Measurements from ENCODE around the gene PKIB.

PKIB gene, protein sequence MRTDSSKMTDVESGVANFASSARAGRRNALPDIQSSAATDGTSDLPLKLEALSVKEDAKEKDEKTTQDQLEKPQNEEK

GRCh38 chr6:122609881-122610689 is at the start of gene PKIB:
Gene PKIB, plus strand, starts transcription at chr6:122610405. Its CDS starts 107,390 bp downstream, at chr6:122717795.
- Histone ChIP-seq H3K27ac (ENCODE audit: low read depth, low read length) (no peak within 1 kb of the TSS), H3K27me3 (ENCODE audit: control insufficient read depth in 5 of 5, insufficient read depth in 4 of 5, low read length in 5 of 5) (peaks cover 0 to 4% (median 0%) of the 10 kb centered on the region in 5 donors)

DNA sequence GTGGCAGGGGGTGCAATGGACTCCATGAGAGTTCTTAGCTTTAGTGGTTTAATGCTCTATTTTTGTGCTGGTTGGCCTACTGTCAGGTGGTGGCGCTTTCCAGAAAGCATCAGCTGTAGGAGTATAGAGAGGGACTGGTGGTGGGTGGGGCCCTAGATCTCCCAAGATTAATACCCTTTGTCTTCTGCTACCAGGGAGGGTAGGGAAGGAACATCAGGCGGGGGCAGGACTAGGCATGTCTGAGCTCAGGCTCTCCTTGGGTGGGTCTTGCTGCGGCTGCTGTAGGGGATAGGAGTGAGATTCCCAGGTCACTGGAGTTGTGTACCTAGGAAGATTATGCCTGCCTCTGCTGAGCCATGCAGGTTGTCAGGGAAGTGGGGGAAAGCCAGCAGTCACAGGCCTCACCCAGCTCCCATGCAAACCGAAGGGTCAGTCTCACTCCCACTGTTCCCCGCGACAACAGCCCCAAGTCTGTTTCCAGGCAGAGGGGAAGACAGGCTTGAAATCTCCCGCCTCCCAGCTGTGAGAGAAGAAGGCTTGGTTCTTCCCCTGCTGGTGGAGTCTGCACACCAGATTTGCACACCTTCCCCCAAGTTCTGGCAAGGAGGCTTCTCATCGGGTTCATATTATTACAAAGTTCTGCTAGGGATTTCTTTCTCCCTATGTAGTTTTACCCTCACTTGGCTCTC is 46.7 kb upstream of the PKIB start:
- Histone ChIP-seq H3K27ac (ENCODE audit: low read depth, low read length) (no peak overlapping the region), H3K4me1 (ENCODE audit: control insufficient read depth in 5 of 5, insufficient read depth in 5 of 5, low read length in 5 of 5) (no peaks in the 10 kb centered on the region), H3K36me3 (ENCODE audit: control insufficient read depth in 5 of 5, insufficient read depth in 5 of 5, low read length in 5 of 5) (no peaks in the 10 kb centered on the region)

More at GRCh38 chr6:122609881-122610689, at the start of gene PKIB:
- Histone ChIP-seq H3K9ac (ENCODE audit: low read length in 5 of 5) (peak within 1 kb of the TSS in 3 of 5 donors; percentile 49 to 79 (median 73)), H3K4me3 (ENCODE audit: low read depth in 1 of 5, low read length in 5 of 5) (peak within 1 kb of the TSS; percentile 77 to 93 (median 82)), H3K36me3 (ENCODE audit: control insufficient read depth in 5 of 5, insufficient read depth in 5 of 5, low read length in 5 of 5) (no peaks in the 10 kb centered on the region), H3K4me1 (ENCODE audit: control insufficient read depth in 5 of 5, insufficient read depth in 5 of 5, low read length in 5 of 5) (peaks cover 3 to 20% (median 18%) of the 10 kb centered on the region in 5 donors), H3K9me3 (ENCODE audit: control insufficient read depth in 5 of 5, low read length in 5 of 5) (no peaks in the 10 kb centered on the region)

GRCh38 chr6:122564230-122564629 is 46.0 kb upstream of the PKIB start:
- Histone ChIP-seq H3K4me3 (ENCODE audit: low read depth in 1 of 5, low read length in 5 of 5) (no peak overlapping the region), H3K36me3 (ENCODE audit: control insufficient read depth in 5 of 5, insufficient read depth in 5 of 5, low read length in 5 of 5) (no peaks in the 10 kb centered on the region), H3K9ac (ENCODE audit: low read length in 5 of 5) (no peak overlapping the region), H3K27me3 (ENCODE audit: control insufficient read depth in 5 of 5, insufficient read depth in 4 of 5, low read length in 5 of 5) (no peaks in the 10 kb centered on the region), H3K9me3 (ENCODE audit: control insufficient read depth in 5 of 5, low read length in 5 of 5) (peaks cover 0 to 4% (median 3%) of the 10 kb centered on the region in 5 donors), H3K27ac (ENCODE audit: low read depth, low read length) (no peak overlapping the region), H3K4me1 (ENCODE audit: control insufficient read depth in 5 of 5, insufficient read depth in 5 of 5, low read length in 5 of 5) (no peaks in the 10 kb centered on the region)

More for the DNA sequence above, 46.7 kb upstream of the PKIB start:
- Histone ChIP-seq H3K9ac (ENCODE audit: low read length in 5 of 5) (no peak overlapping the region), H3K9me3 (ENCODE audit: control insufficient read depth in 5 of 5, low read length in 5 of 5) (peaks cover 0 to 3% (median 0%) of the 10 kb centered on the region in 5 donors), H3K27me3 (ENCODE audit: control insufficient read depth in 5 of 5, insufficient read depth in 4 of 5, low read length in 5 of 5) (no peaks in the 10 kb centered on the region), H3K4me3 (ENCODE audit: low read depth in 1 of 5, low read length in 5 of 5) (no peak overlapping the region)

GRCh38 chr6:122565708-122566107 is 44.5 kb upstream of the PKIB start:
- H3K9ac ChIP-seq (ENCODE audit: low read length in 5 of 5) = no peak overlapping the region
- no peaks in the 10 kb centered on the region for H3K27me3 ChIP-seq (ENCODE audit: control insufficient read depth in 5 of 5, insufficient read depth in 4 of 5, low read length in 5 of 5)
- H3K36me3 ChIP-seq (ENCODE audit: control insufficient read depth in 5 of 5, insufficient read depth in 5 of 5, low read length in 5 of 5) = no peaks in the 10 kb centered on the region

DNA sequence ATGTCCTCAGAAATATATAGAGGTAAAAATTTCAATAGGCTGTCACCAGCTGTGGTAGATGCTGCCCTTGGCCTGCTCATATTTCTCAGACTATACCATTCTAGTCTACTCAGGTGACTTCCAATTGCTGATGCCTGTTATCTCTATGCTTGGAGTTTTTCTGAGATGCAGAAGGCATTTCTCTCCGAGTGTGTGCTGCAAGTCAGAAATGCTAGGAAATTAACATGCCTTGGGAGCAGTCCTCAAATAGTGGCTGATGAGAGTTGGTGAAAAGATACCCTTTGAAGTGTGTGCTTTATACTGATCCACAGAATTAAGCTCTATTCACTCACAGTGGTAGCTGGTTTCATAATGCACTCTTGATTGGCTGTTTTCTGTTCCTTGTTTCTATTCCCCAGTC is 43.2 kb upstream of the PKIB start:
- Histone ChIP-seq H3K27me3 (ENCODE audit: control insufficient read depth in 5 of 5, insufficient read depth in 4 of 5, low read length in 5 of 5) (no peaks in the 10 kb centered on the region), H3K4me1 (ENCODE audit: control insufficient read depth in 5 of 5, insufficient read depth in 5 of 5, low read length in 5 of 5) (no peaks in the 10 kb centered on the region), H3K9ac (ENCODE audit: low read length in 5 of 5) (no peak overlapping the region)

More at GRCh38 chr6:122565708-122566107, 44.5 kb upstream of the PKIB start:
- H3K9me3 ChIP-seq (ENCODE audit: control insufficient read depth in 5 of 5, low read length in 5 of 5) = peaks cover 0 to 4% (median 3%) of the 10 kb centered on the region in 5 donors
- H3K27ac ChIP-seq (ENCODE audit: low read depth, low read length) = no peak overlapping the region
- no peaks in the 10 kb centered on the region for H3K4me1 ChIP-seq (ENCODE audit: control insufficient read depth in 5 of 5, insufficient read depth in 5 of 5, low read length in 5 of 5)
- H3K4me3 ChIP-seq (ENCODE audit: low read depth in 1 of 5, low read length in 5 of 5) = no peak overlapping the region

DNA sequence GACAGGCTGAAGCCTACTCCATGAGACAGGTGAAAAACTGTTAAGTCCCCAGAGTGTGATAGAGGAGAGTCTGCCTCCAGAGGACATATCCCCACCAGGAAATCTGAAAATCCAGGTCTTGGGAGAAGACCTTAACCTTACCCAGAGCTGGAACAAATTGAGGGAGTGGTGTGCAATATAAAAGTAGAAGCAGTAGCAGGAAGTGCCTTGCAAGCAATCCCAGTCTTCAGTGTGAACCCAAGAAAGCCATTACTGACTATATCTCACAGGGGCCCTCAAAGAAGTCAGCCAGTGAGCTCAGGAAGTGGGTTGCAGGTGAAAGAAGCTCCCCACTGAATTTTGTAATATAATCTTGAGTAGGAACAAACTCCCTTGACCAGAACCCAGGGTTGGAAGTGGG is 41.9 kb upstream of the PKIB start:
- Histone ChIP-seq H3K9me3 (ENCODE audit: control insufficient read depth in 5 of 5, low read length in 5 of 5) (peaks cover 0 to 4% (median 0%) of the 10 kb centered on the region in 5 donors), H3K9ac (ENCODE audit: low read length in 5 of 5) (no peak overlapping the region), H3K4me1 (ENCODE audit: control insufficient read depth in 5 of 5, insufficient read depth in 5 of 5, low read length in 5 of 5) (no peaks in the 10 kb centered on the region), H3K27ac (ENCODE audit: low read depth, low read length) (no peak overlapping the region), H3K27me3 (ENCODE audit: control insufficient read depth in 5 of 5, insufficient read depth in 4 of 5, low read length in 5 of 5) (no peaks in the 10 kb centered on the region), H3K36me3 (ENCODE audit: control insufficient read depth in 5 of 5, insufficient read depth in 5 of 5, low read length in 5 of 5) (no peaks in the 10 kb centered on the region), H3K4me3 (ENCODE audit: low read depth in 1 of 5, low read length in 5 of 5) (no peak overlapping the region)

More for the DNA sequence above, 43.2 kb upstream of the PKIB start:
- Histone ChIP-seq H3K4me3 (ENCODE audit: low read depth in 1 of 5, low read length in 5 of 5) (no peak overlapping the region), H3K36me3 (ENCODE audit: control insufficient read depth in 5 of 5, insufficient read depth in 5 of 5, low read length in 5 of 5) (no peaks in the 10 kb centered on the region), H3K9me3 (ENCODE audit: control insufficient read depth in 5 of 5, low read length in 5 of 5) (peaks cover 0 to 4% (median 3%) of the 10 kb centered on the region in 5 donors), H3K27ac (ENCODE audit: low read depth, low read length) (no peak overlapping the region)

DNA sequence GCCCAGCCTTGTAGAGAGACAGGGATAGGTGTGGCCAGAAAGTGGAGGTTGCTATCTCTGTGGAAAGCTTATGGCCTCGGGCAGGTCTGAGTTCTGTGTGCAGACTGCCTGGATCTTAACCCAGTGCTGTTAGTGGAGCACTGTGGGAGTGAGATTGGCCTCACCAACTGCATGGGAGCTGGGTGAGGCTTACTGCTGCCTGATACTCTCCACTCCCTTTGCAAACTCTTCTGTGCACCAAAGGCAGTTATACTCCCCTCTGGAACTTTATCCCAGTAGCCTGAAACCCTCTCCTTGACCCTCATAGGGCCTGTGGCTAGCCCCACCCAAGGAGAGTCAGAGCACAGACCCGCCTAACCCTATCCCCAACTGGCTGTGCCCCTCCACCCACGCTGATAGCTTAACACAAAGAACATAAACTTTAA is 41.4 kb upstream of the PKIB start:
- H3K27ac ChIP-seq (ENCODE audit: low read depth, low read length) = no peak overlapping the region

DNA sequence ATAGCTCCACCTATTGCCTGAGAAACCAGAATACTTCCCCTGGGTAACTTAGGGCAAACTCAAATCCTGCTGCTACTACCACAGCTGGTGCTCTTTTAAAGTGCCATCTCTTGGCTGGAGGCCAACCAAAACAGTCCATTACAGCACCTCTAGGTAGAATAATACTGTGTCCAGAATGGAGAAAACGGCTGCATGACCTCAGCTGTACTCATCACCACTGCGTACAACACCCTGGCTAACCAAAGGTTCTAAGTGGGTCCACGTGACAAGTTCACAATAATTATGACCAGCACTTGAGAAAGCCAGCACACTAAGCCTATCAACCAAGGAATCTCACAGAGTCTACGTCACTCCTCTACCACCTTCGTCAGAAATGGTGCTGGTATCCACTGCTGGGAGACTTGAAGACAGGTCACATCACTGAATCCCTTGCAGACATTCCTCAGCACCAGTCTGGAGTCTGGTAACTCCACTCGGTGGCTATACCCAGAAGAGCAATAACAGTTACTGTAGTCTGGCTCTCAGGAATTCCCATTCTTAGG is 40.9 kb upstream of the PKIB start:
- no peaks in the 10 kb centered on the region for H3K36me3 ChIP-seq (ENCODE audit: control insufficient read depth in 5 of 5, insufficient read depth in 5 of 5, low read length in 5 of 5)
- no peak overlapping the region for H3K27ac ChIP-seq (ENCODE audit: low read depth, low read length)
- H3K4me1 ChIP-seq (ENCODE audit: control insufficient read depth in 5 of 5, insufficient read depth in 5 of 5, low read length in 5 of 5) = no peaks in the 10 kb centered on the region
- H3K4me3 ChIP-seq (ENCODE audit: low read depth in 1 of 5, low read length in 5 of 5) = no peak overlapping the region
- no peak overlapping the region for H3K9ac ChIP-seq (ENCODE audit: low read length in 5 of 5)
- no peaks in the 10 kb centered on the region for H3K27me3 ChIP-seq (ENCODE audit: control insufficient read depth in 5 of 5, insufficient read depth in 4 of 5, low read length in 5 of 5)
- peaks cover 0 to 4% (median 0%) of the 10 kb centered on the region in 5 donors for H3K9me3 ChIP-seq (ENCODE audit: control insufficient read depth in 5 of 5, low read length in 5 of 5)

More for the DNA sequence above, 41.4 kb upstream of the PKIB start:
- H3K27me3 ChIP-seq (ENCODE audit: control insufficient read depth in 5 of 5, insufficient read depth in 4 of 5, low read length in 5 of 5) = no peaks in the 10 kb centered on the region
- H3K36me3 ChIP-seq (ENCODE audit: control insufficient read depth in 5 of 5, insufficient read depth in 5 of 5, low read length in 5 of 5) = no peaks in the 10 kb centered on the region
- no peak overlapping the region for H3K9ac ChIP-seq (ENCODE audit: low read length in 5 of 5)
- H3K4me1 ChIP-seq (ENCODE audit: control insufficient read depth in 5 of 5, insufficient read depth in 5 of 5, low read length in 5 of 5) = no peaks in the 10 kb centered on the region
- no peak overlapping the region for H3K4me3 ChIP-seq (ENCODE audit: low read depth in 1 of 5, low read length in 5 of 5)
- peaks cover 0 to 4% (median 0%) of the 10 kb centered on the region in 5 donors for H3K9me3 ChIP-seq (ENCODE audit: control insufficient read depth in 5 of 5, low read length in 5 of 5)

GRCh38 chr6:122571888-122572287 is 38.3 kb upstream of the PKIB start:
- no peaks in the 10 kb centered on the region for H3K36me3 ChIP-seq (ENCODE audit: control insufficient read depth in 5 of 5, insufficient read depth in 5 of 5, low read length in 5 of 5)
- H3K4me3 ChIP-seq (ENCODE audit: low read depth in 1 of 5, low read length in 5 of 5) = no peak overlapping the region
- no peaks in the 10 kb centered on the region for H3K4me1 ChIP-seq (ENCODE audit: control insufficient read depth in 5 of 5, insufficient read depth in 5 of 5, low read length in 5 of 5)
- H3K27ac ChIP-seq (ENCODE audit: low read depth, low read length) = no peak overlapping the region
- H3K9ac ChIP-seq (ENCODE audit: low read length in 5 of 5) = no peak overlapping the region
- peaks cover 0 to 5% (median 3%) of the 10 kb centered on the region in 5 donors for H3K9me3 ChIP-seq (ENCODE audit: control insufficient read depth in 5 of 5, low read length in 5 of 5)
- H3K27me3 ChIP-seq (ENCODE audit: control insufficient read depth in 5 of 5, insufficient read depth in 4 of 5, low read length in 5 of 5) = no peaks in the 10 kb centered on the region
